CD4-positive, alpha-beta memory T cell (primary cell): Measurements from ENCODE around the gene PTPRH. TPM values are rescaled to one million over a fixed set of nuclear protein-coding genes. Genes with fewer than 3 reads are reported as not detected.
A peak's percentile ranks its signal among the peaks of the same experiment; 100 is the strongest.

ENCODE experiments used
- CTCF ChIA-PET: fragments of 350-600 bp; sonication (Branson Sonifier 250); formaldehyde crosslinking; loops from one replicate; lab custom pipeline; 2021; ENCODE audit warnings: inconsistent platforms; ENCODE audit not compliant: partially characterized antibody; lab: Charles Lee
- POLR2A ChIA-PET: fragments of 350-600 bp; sonication (Branson Sonifier 250); formaldehyde crosslinking; loops from one replicate; lab custom pipeline; 2021; ENCODE audit not compliant: partially characterized antibody; lab: Charles Lee
- DNase-seq, 5 donors: peaks; one replicate each; pipeline versions ENCODE4 v3.0.0 to v3.0.0-alpha.2; 2020 to 2022; ENCODE audit warnings: mixed read lengths in 1 of 5
- H3K27ac ChIP-seq: one replicate; pipeline ENCODE4 v1.7.0; 2013; ENCODE audit warnings: low read depth, low read length
- H3K27me3 ChIP-seq: 2 replicates; pipeline ENCODE4 v1.7.0; 2013; ENCODE audit warnings: mild to moderate bottlenecking, low read length, moderate library complexity; ENCODE audit not compliant: insufficient read depth
- H3K36me3 ChIP-seq: 2 replicates; pipeline ENCODE4 v1.7.0; 2013; ENCODE audit warnings: mild to moderate bottlenecking, low read length, moderate library complexity; ENCODE audit not compliant: insufficient read depth
- H3K4me1 ChIP-seq: 2 replicates; pipeline ENCODE4 v1.7.0; 2013; ENCODE audit warnings: mild to moderate bottlenecking, low read length, moderate library complexity; ENCODE audit not compliant: insufficient read depth
- H3K4me3 ChIP-seq, 2 donors: one replicate each; pipeline ENCODE4 v1.7.0; 2013; ENCODE audit warnings: low read length in 2 of 2, mild to moderate bottlenecking in 1 of 2
- H3K9me3 ChIP-seq, 2 donors: one replicate each; pipeline ENCODE4 v1.7.0; 2013; ENCODE audit warnings: low read length in 2 of 2, control low read depth in 1 of 2; ENCODE audit not compliant: control insufficient read depth in 1 of 2
- H3K27ac Mint-ChIP-seq, 7 donors: one replicate each; pipeline ENCODE4 v1.8.0; 2020 to 2021; ENCODE audit warnings: mixed read lengths in 7 of 7, mild to moderate bottlenecking in 6 of 7, inconsistent platforms in 3 of 7, moderate library complexity in 3 of 7
- H3K27me3 Mint-ChIP-seq, 2 donors: one replicate each; pipeline ENCODE4 v1.8.0; 2020 to 2021; ENCODE audit warnings: mixed read lengths in 2 of 2
- H3K36me3 Mint-ChIP-seq, 2 donors: one replicate each; pipeline ENCODE4 v1.8.0; 2020 to 2021; ENCODE audit warnings: mixed read lengths in 2 of 2, inconsistent platforms in 1 of 2, mild to moderate bottlenecking in 1 of 2
- H3K4me1 Mint-ChIP-seq, 4 donors: one replicate each; pipeline ENCODE4 v1.8.0; 2020 to 2021; ENCODE audit warnings: mixed read lengths in 4 of 4, mild to moderate bottlenecking in 1 of 4
- H3K4me3 Mint-ChIP-seq, 8 donors: one replicate each; pipeline ENCODE4 v1.8.0; 2020 to 2021; ENCODE audit warnings: mixed read lengths in 8 of 8, mild to moderate bottlenecking in 7 of 8, moderate library complexity in 6 of 8, inconsistent platforms in 3 of 8
- H3K9me3 Mint-ChIP-seq, 8 donors: one replicate each; pipeline ENCODE4 v1.8.0; 2020 to 2021; ENCODE audit warnings: mixed read lengths in 8 of 8, mild to moderate bottlenecking in 5 of 8, inconsistent platforms in 3 of 8, moderate library complexity in 1 of 8
- intact Hi-C: fragments of 100-400 bp; cut with micrococcal nuclease; formaldehyde crosslinking; loops from one replicate; pipeline ENCODE4 v1.15.1; 2023
- polyA plus RNA-seq, 2 donors: library from polyadenylated mRNA; unstranded; fragments of 300-500 nt; fragmentation: Illumina TruSeq; gene quantifications; one replicate each; pipeline ENCODE4 v1.2.3, GENCODE V29; 2021
- total RNA-seq, 2 experiments: library from RNA; stranded (reverse); gene quantifications; one replicate each; pipeline ENCODE4 v1.2.3, GENCODE V29; 2021

Gene PTPRH
- total and polyA plus RNA-seq, 4 experiments from 2014 or later, result not detected

DNA sequence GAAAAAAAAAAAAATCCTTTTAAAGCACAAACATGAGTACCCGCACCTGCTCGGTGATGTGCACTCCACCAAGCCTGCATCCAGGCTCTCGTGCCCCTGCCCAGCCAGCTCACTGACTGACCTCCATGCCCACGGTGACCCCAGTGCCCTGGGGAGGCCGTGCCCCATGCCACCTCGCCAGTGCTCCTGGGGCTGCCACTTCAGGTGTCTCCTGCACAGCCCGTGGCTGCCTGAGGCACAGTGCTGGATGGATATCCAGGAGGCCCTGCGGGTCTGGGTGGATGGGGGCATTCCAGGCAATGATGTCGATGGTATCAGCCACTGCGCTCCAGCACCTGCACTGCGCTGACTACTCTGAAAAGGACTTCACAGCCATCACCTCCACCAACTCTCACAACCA lies 40.5 kb upstream of the PTPRH start:
- DNase-seq, result no peak
- POLR2A ChIA-PET, result interaction anchor here (1.0 to 1.2 kb wide), 2 partner anchors 9 kb away, joined by 3 to 4 read pairs; partner anchors contain the start of gene PPP6R1
- no peak overlapping the region for H3K27ac Mint-ChIP-seq

DNA sequence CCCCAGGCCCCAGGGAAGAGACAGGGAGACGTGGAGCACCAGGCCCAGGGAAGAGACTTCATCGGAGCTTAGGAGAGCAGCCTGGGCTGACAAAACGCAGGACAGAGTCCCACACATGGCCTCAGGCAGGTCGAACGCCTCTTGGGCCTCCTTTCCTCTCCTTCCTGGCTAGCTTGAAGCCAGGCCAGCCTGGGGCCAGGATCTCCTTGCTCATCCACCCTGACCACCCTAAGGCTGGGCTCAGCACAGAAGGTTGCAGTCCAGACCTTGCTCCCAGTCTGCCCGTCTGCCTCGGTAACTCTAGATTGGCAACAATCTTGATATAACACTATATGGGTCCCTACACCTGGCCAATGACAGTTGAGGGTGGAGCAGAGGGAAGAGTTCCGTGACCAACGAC lies 39.4 kb upstream of the PTPRH start:
- H3K4me3 Mint-ChIP-seq, result peak overlapping the region in 5 of 8 donors; percentile 25 to 43 (median 36)
- no peaks in the 10 kb centered on the region for H3K9me3 Mint-ChIP-seq
- no peaks in the 10 kb centered on the region for H3K27me3 ChIP-seq
- peaks cover 25 to 36% of the 10 kb centered on the region in 2 donors for H3K36me3 Mint-ChIP-seq
- H3K27ac ChIP-seq, result no peak overlapping the region
- ChIA-PET POLR2A (interaction anchor here (1.2 to 1.3 kb wide), 2 partner anchors 11 to 131 kb away, joined by 3 to 5 read pairs; partner anchors contain the start of genes PPP1R12C and PPP6R1), CTCF (no interaction called here)
- peaks cover 64% of the 10 kb centered on the region for H3K4me1 ChIP-seq
- no peak for DNase-seq
- no peaks in the 10 kb centered on the region for H3K9me3 ChIP-seq
- H3K27ac Mint-ChIP-seq, result peak overlapping the region in 5 of 7 donors; percentile 10 to 85 (median 63)
- H3K4me1 Mint-ChIP-seq, result peaks cover 31 to 57% (median 41%) of the 10 kb centered on the region in 4 donors
- H3K27me3 Mint-ChIP-seq, result no peaks in the 10 kb centered on the region
- intact Hi-C loops, result no loop called here
- H3K36me3 ChIP-seq, result peaks cover 32% of the 10 kb centered on the region
- no peak overlapping the region for H3K4me3 ChIP-seq

More for the DNA sequence above, 40.5 kb upstream of the PTPRH start:
- CTCF ChIA-PET, result no interaction called here
- Histone ChIP-seq H3K27me3 (no peaks in the 10 kb centered on the region), H3K4me3 (no peak overlapping the region), H3K4me1 (peaks cover 73% of the 10 kb centered on the region), H3K9me3 (no peaks in the 10 kb centered on the region), H3K36me3 (peaks cover 21% of the 10 kb centered on the region), H3K27ac (no peak overlapping the region)
- intact Hi-C loops, result loop anchor here (10.0 kb wide), 1 partner anchor 385 kb away; no protein-coding TSS in a partner anchor
- Mint-ChIP-seq H3K4me3 (peak overlapping the region in 1 of 8 donors; percentile 17), H3K36me3 (peaks cover 16 to 33% of the 10 kb centered on the region in 2 donors), H3K27me3 (no peaks in the 10 kb centered on the region), H3K9me3 (no peaks in the 10 kb centered on the region), H3K4me1 (peaks cover 36 to 69% (median 48%) of the 10 kb centered on the region in 4 donors)

DNA sequence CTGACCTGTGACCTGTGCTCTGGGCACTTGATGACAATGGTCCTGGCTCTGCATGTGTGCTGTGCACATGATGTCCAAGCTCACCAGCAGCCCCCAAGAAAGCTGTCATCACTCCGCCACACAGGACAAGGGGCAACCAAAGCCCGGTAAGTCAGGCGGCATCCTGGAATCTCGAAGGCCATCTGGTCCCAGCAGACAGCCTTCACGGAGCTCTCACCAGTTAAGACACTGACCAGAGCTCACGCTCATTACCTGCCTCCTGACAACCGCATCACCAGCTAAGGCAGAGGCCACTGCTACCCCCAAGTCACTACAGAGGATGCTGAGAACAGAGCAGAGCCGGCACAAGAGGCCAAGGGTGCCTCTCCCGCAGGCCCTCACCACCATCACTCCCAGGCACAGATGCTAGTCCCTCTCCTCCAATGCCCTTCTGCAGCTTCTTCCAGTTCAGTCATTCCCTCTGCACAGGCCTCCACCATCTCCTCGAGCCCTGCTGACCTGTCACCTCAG lies 38.9 kb upstream of the PTPRH start:
- Mint-ChIP-seq H3K36me3 (peaks cover 25 to 38% of the 10 kb centered on the region in 2 donors), H3K27ac (peak overlapping the region in 6 of 7 donors; percentile 19 to 85 (median 64)), H3K9me3 (no peaks in the 10 kb centered on the region), H3K4me1 (peaks cover 26 to 53% (median 37%) of the 10 kb centered on the region in 4 donors), H3K4me3 (peak overlapping the region in 2 of 8 donors; percentile 26 to 43), H3K27me3 (no peaks in the 10 kb centered on the region)
- H3K4me3 ChIP-seq, result no peak overlapping the region
- DNase-seq, result no peak
- no peak overlapping the region for H3K27ac ChIP-seq
- intact Hi-C loops, result no loop called here
- H3K27me3 ChIP-seq, result no peaks in the 10 kb centered on the region
- H3K4me1 ChIP-seq, result peaks cover 59% of the 10 kb centered on the region
- POLR2A ChIA-PET, result interaction anchor here (1.2 to 1.3 kb wide), 2 partner anchors 11 to 131 kb away, joined by 3 to 5 read pairs; partner anchors contain the start of genes PPP1R12C and PPP6R1
- peaks cover 36% of the 10 kb centered on the region for H3K36me3 ChIP-seq
- CTCF ChIA-PET, result interaction anchor here (0.6 kb wide), 1 partner anchor 70 kb away, joined by 3 read pairs; no protein-coding TSS in a partner anchor
- no peaks in the 10 kb centered on the region for H3K9me3 ChIP-seq

DNA sequence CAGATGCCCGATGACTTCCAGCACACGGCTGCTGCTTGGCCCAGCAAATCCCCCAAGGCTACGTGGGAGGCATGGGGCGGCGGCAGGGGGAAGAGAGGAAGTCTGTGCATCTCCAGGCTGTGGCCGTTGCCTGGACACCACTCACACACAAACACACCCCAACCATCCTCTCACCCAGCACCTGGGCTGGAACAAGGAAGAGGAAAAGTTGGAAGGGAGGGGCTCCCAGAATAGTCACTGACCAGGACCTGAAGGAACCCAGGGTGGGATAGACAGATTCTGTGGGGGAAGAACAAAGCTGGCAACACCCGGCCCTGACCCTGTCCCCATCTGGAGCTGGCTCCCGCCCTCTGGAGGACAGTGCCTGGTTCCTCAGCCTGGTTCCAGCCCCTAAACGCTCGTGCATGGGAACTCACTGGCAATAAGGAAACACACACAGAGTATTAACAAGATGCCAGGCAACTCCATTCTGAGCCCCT lies 38.4 kb upstream of the PTPRH start:
- Mint-ChIP-seq H3K9me3 (no peaks in the 10 kb centered on the region), H3K27ac (no peak overlapping the region), H3K4me3 (no peak overlapping the region), H3K27me3 (no peaks in the 10 kb centered on the region), H3K36me3 (peaks cover 28 to 41% of the 10 kb centered on the region in 2 donors), H3K4me1 (peaks cover 23 to 50% (median 36%) of the 10 kb centered on the region in 4 donors)
- Histone ChIP-seq H3K27ac (no peak overlapping the region), H3K9me3 (no peaks in the 10 kb centered on the region), H3K27me3 (no peaks in the 10 kb centered on the region), H3K4me1 (peaks cover 54% of the 10 kb centered on the region), H3K36me3 (peaks cover 39% of the 10 kb centered on the region), H3K4me3 (no peak overlapping the region)
- CTCF ChIA-PET, result interaction anchor here (0.6 kb wide), 1 partner anchor 69 kb away, joined by 3 read pairs; no protein-coding TSS in a partner anchor
- DNase-seq, result no peak
- intact Hi-C loops, result no loop called here
- POLR2A ChIA-PET, result interaction anchor here (1.3 kb wide), 1 partner anchor 12 kb away, joined by 5 read pairs; the partner anchor contains the start of gene PPP6R1

DNA sequence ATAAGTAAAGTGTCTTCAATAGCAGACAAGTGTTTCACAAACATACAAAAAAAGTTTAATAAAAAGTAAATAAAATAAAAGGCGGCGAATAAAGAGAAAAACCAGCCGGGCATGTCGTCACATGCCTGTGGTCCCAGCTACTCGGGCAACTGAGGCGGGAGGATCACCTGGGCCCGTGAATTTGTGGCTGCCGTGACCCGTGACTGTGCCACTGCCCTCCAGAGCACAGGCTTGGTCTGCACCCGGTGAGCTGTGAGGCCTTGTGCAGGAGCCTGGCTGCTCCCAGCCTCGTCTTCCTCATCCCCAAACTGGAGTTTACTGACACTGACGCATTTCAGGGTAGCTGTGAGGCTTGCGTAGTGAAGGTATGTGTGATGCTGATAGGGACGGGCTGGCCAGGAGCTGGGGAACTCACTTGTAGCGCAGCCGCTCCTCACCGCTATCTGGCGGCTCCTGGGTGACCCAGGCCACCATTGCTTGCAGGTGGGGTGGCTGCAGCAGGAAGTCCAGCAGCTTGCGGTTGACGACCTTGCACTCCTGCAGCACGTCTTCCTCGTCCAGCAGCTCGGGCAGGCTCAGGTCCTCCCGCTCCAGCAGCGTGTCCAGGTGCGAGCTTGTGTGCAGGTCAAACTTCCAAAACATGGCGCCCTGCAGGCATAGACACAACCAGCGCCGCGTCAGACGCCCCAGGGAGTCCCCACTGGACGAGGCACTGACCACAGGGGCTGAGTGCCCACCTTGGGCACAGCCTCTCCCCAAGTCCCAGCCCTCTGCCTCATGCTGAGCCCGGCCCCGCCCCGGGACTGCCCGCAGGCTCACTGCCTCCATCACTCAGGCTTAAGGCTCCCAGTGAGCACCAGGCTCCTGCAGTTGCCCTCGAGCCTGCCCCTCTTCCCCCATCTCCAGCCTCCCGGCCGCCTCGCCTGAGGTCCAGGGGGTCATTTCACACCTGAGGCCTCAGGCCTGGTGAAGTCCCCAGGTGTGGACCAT lies 37.5 kb upstream of the PTPRH start:
- Histone ChIP-seq H3K4me3 (no peak overlapping the region), H3K36me3 (peaks cover 48% of the 10 kb centered on the region), H3K4me1 (peaks cover 45% of the 10 kb centered on the region), H3K27me3 (no peaks in the 10 kb centered on the region), H3K9me3 (no peaks in the 10 kb centered on the region), H3K27ac (no peak overlapping the region)
- no peak overlapping the region for H3K4me3 Mint-ChIP-seq
- peaks cover 31 to 42% of the 10 kb centered on the region in 2 donors for H3K36me3 Mint-ChIP-seq
- CTCF ChIA-PET, result no interaction called here
- POLR2A ChIA-PET, result interaction anchor here (1.9 kb wide), 1 partner anchor 9 kb away, joined by 9 read pairs; no protein-coding TSS in a partner anchor
- H3K27me3 Mint-ChIP-seq, result no peaks in the 10 kb centered on the region
- intact Hi-C loops, result no loop called here
- no peaks in the 10 kb centered on the region for H3K9me3 Mint-ChIP-seq
- no peak overlapping the region for H3K27ac Mint-ChIP-seq
- DNase-seq, result no peak
- peaks cover 21 to 42% (median 29%) of the 10 kb centered on the region in 4 donors for H3K4me1 Mint-ChIP-seq

DNA sequence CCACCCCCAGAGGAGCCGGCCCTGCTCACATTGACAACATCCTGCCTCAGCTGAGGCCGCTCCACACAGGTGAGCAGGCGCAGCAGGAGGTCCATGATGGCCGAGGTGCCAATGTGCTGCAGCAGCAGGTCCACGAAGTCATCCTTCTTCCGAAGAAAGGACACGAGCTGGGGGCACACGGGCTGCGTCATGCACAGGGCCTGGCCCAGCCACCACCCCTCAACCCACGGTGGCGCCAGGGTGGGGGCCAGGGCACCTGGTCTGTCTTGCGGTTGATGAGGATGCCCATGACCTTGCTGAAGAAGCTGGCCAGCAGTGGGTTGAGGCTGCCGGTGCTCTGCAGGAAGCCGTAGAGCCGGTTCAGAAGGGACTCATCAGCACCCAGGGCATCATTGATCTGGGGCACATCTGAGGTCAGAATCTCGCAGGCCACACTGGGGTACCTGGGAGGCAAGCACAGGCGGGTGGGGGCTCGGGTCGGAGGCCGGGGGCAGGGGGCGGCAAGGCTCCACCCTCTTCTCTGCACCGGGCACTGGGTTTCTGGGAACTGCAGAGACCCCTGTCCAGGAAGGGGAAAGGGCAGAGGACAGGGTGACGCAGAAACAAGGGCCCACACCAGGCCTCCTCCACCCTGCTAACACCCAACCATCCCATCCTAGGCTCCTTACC lies 36.1 kb upstream of the PTPRH start:
- Histone ChIP-seq H3K4me1 (peaks cover 31% of the 10 kb centered on the region), H3K9me3 (no peaks in the 10 kb centered on the region), H3K4me3 (no peak overlapping the region), H3K27me3 (no peaks in the 10 kb centered on the region), H3K27ac (no peak overlapping the region), H3K36me3 (peaks cover 60% of the 10 kb centered on the region)
- Mint-ChIP-seq H3K9me3 (no peaks in the 10 kb centered on the region), H3K27ac (no peak overlapping the region), H3K4me3 (no peak overlapping the region), H3K27me3 (no peaks in the 10 kb centered on the region), H3K4me1 (peaks cover 11 to 28% (median 17%) of the 10 kb centered on the region in 4 donors), H3K36me3 (peaks cover 28 to 38% of the 10 kb centered on the region in 2 donors)
- intact Hi-C loops, result no loop called here
- DNase-seq, result no peak
- ChIA-PET CTCF (interaction anchor here (0.8 kb wide), 1 partner anchor 47 kb away, joined by 3 read pairs; no protein-coding TSS in a partner anchor), POLR2A (interaction anchor here (1.5 to 1.9 kb wide), 2 partner anchors 10 to 14 kb away, joined by 5 to 9 read pairs; partner anchors contain the start of gene PPP6R1)
